ENCODE measurements around the gene FKBP1A.

GRCh38 chr20:1346315-1346969 lies 46.4 kb downstream of the FKBP1A start:
- TF ChIP-seq POLR2A (IDR thresholded peaks at IDR 0.05; ENCODE audit: low read length) = no peak
- TF ChIP-seq GATA1 (IDR thresholded peaks at IDR 0.05; ENCODE audit: low read depth, low read length) = no peak
